Urinary bladder (tissue), 4 donors: ENCODE measurements around the gene SNPH. TPM values are rescaled to one million over a fixed set of nuclear protein-coding genes. Genes with fewer than 3 reads are reported as not detected.

ENCODE experiments used
- DNase-seq: peaks from one replicate; pipeline ENCODE4 v3.0.0-alpha.2; 2015; ENCODE audit errors: extremely low spot score
- H3K27ac ChIP-seq: one replicate; pipeline ENCODE4 v1.5.1; 2013; ENCODE audit warnings: low read depth, mild to moderate bottlenecking, moderate library complexity
- H3K36me3 ChIP-seq: one replicate; pipeline ENCODE4 v1.6.1; 2013; ENCODE audit warnings: mild to moderate bottlenecking, moderate library complexity; ENCODE audit not compliant: insufficient read depth
- H3K4me1 ChIP-seq: one replicate; pipeline ENCODE4 v1.6.1; 2013; ENCODE audit warnings: mild to moderate bottlenecking, moderate library complexity; ENCODE audit not compliant: insufficient read depth
- H3K4me3 ChIP-seq: one replicate; pipeline ENCODE4 v1.5.1; 2013; ENCODE audit warnings: low read depth, low read length
- WGBS: extraction: QIAGEN DNeasy Blood & Tissue Kit; methylation state at CpG from one replicate; pipeline ENCODE4 v1.1.7; 2013; 5-methylcytosine and 5-hydroxymethylcytosine counted together
- polyA plus RNA-seq: library from polyadenylated mRNA; stranded (reverse); fragments of 200-250 nt; gene quantifications from one replicate; pipeline ENCODE4 v1.2.3, GENCODE V29; 2013
- total RNA-seq: library from RNA; depleted of rRNA; stranded (reverse); fragments of >200 nt; gene quantifications from one replicate; pipeline ENCODE4 v1.2.3, GENCODE V29; 2014
- donor health status: healthy with polysubstance abuse.
- donor health status: healthy.

SNPH gene
- total and polyA plus RNA-seq, 2 donors: 3.5 to 7.3 TPM

DNA sequence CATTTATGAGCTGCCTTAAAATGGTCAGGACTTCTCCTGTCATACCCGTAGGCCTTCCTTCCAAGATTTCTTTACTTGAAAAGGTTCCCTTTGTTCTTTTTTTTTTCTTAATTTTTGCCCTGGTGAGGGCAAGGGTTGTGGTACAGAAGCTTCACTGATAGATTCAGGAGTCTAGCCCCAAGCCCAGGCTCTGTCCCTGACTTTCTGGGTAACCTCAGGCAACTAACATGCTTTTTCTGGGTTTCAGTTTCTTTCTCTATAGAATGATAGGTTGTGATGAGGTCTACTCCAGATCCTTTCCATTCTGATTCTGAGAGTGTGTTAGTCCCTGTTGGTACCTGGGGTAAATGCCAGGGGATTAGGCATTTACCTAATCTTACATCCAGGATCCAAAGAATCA is 21.2 kb downstream of the SNPH start:
- 70% methylated on average over 1 of the region's 1 CpG for WGBS

GRCh38 chr20:1287787-1288569 is 21.9 kb downstream of the SNPH start:
- no peak for DNase-seq
- WGBS: 86% methylated on average over 11 of the region's 11 CpGs
- no peak overlapping the region for H3K4me3 ChIP-seq
- no peaks in the 10 kb centered on the region for H3K36me3 ChIP-seq
- no peak overlapping the region for H3K27ac ChIP-seq
- H3K4me1 ChIP-seq: no peaks in the 10 kb centered on the region

More for the DNA sequence above, 21.2 kb downstream of the SNPH start:
- H3K4me3 ChIP-seq: no peak overlapping the region
- H3K27ac ChIP-seq: no peak overlapping the region
- no peak for DNase-seq
- no peaks in the 10 kb centered on the region for H3K4me1 ChIP-seq
- no peaks in the 10 kb centered on the region for H3K36me3 ChIP-seq

DNA sequence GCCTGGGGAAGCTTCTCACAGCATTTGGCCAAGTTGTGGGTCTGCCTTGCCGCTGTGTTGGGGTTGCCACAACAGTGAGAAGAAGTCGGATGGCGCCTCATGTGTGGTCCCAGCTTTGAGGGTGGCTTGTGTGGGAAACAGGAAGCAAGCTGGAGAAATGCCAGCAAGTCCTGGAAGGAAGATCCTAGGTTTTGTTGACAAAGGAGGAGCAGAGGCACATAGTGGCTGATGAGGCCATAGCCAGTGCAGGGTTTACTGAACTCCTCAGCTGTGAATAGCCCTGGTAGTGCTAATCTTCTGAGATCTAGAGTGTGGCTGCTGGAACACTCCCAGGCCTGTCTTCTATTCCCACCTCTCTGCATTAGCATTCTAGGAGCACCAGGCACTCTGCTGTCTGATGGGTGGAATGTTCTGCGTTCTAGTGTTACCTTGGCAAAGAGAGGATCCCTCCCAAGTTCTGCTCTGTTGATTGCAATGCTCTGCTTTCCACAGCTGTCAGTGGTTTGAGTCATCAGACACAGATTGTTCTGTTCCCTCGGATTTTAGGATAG is 25.2 kb downstream of the SNPH start:
- no peak for DNase-seq
- H3K36me3 ChIP-seq: no peaks in the 10 kb centered on the region
- 58% methylated on average over 5 of the region's 5 CpGs for WGBS
- H3K4me1 ChIP-seq: no peaks in the 10 kb centered on the region
- H3K27ac ChIP-seq: no peak overlapping the region
- no peak overlapping the region for H3K4me3 ChIP-seq

GRCh38 chr20:1292620-1293019 is 26.5 kb downstream of the SNPH start:
- H3K36me3 ChIP-seq: no peaks in the 10 kb centered on the region
- DNase-seq: no peak
- no peaks in the 10 kb centered on the region for H3K4me1 ChIP-seq
- H3K4me3 ChIP-seq: no peak overlapping the region
- 91% methylated on average over 1 of the region's 1 CpG for WGBS
- no peak overlapping the region for H3K27ac ChIP-seq

- 85% methylated on average over 6 of the region's 6 CpGs for WGBS
- Histone ChIP-seq H3K4me3 (no peak overlapping the region), H3K27ac (no peak overlapping the region), H3K4me1 (no peaks in the 10 kb centered on the region), H3K36me3 (no peaks in the 10 kb centered on the region)
- DNase-seq: no peak
Measured at GRCh38 chr20:1293641-1294379, 27.7 kb downstream of the SNPH start.

GRCh38 chr20:1294497-1294896 is 28.4 kb downstream of the SNPH start:
- Histone ChIP-seq H3K27ac (no peak overlapping the region), H3K4me3 (no peak overlapping the region), H3K36me3 (no peaks in the 10 kb centered on the region), H3K4me1 (no peaks in the 10 kb centered on the region)
- 88% methylated on average over 8 of the region's 8 CpGs for WGBS
- no peak for DNase-seq

DNA sequence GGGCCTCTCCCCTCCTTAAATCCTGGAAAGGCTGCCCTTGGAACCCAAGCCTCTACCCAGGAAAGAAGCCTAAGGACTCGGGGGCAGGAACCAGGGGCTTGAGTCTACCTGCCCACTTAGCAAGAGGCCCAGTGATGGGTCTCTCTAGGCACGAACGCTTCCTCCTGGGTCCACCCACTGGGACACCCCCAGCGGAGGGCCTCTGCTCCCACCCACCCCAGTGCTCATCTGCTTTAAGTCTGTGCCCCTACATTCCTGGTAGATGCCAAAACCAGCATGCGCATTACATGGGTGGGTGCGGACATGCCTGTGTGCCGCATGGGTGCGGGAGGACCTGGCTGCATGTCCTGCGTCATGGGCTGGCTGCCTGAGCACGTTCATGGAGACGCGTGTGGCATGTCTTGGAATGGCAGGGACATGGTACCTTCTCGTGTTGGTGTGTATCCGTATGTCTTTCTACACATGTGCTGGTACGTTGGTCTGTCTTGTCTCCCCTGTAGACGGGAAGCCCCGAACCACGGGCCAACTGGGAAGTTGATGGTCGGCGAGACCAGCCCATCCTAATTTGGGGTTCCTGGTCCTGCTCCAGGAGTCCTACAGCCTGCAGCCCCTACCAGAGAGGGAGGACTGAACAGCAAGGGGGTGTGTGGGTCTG is 29.3 kb downstream of the SNPH start:
- H3K4me1 ChIP-seq: no peaks in the 10 kb centered on the region
- H3K4me3 ChIP-seq: no peak overlapping the region
- WGBS: 93% methylated on average over 20 of the region's 20 CpGs
- no peaks in the 10 kb centered on the region for H3K36me3 ChIP-seq
- H3K27ac ChIP-seq: no peak overlapping the region
- no peak for DNase-seq

- Histone ChIP-seq H3K4me1 (no peaks in the 10 kb centered on the region), H3K36me3 (no peaks in the 10 kb centered on the region), H3K27ac (no peak overlapping the region), H3K4me3 (no peak overlapping the region)
- WGBS: 90% methylated on average over 20 of the region's 20 CpGs
- DNase-seq: no peak
Measured at GRCh38 chr20:1296117-1296610, 30.1 kb downstream of the SNPH start.

DNA sequence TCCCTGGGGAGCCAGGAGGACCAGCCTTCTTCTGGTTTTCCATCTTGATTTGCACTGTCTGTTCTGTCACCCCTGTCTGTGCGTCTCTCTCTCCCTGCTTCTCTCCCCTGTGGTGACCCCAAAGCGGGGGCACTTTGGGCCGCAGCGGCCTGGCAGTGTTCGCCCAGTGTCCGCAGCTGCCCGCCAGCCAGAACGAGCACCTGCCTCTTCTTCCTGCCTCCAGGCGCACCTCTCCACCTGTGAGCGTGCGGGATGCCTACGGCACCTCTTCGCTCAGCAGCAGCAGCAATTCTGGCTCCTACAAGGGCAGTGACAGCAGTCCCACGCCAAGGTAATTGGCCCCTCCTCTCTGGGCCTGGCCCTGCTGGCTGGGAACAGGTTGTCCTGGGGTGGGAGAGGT is 30.8 kb downstream of the SNPH start:
- Histone ChIP-seq H3K27ac (no peak overlapping the region), H3K4me3 (no peak overlapping the region), H3K36me3 (no peaks in the 10 kb centered on the region), H3K4me1 (no peaks in the 10 kb centered on the region)
- 90% methylated on average over 14 of the region's 14 CpGs for WGBS
- no peak for DNase-seq

- Histone ChIP-seq H3K27ac (no peak overlapping the region), H3K4me3 (no peak overlapping the region), H3K4me1 (no peaks in the 10 kb centered on the region), H3K36me3 (no peaks in the 10 kb centered on the region)
- 97% methylated on average over 2 of the region's 2 CpGs for WGBS
- DNase-seq: no peak
Measured at GRCh38 chr20:1297486-1297885, 31.4 kb downstream of the SNPH start.

- H3K4me3 ChIP-seq: no peak overlapping the region
- H3K4me1 ChIP-seq: no peaks in the 10 kb centered on the region
- DNase-seq: no peak
- WGBS: 82% methylated on average over 5 of the region's 5 CpGs
- no peaks in the 10 kb centered on the region for H3K36me3 ChIP-seq
- H3K27ac ChIP-seq: no peak overlapping the region
Measured at GRCh38 chr20:1298166-1298565, 32.1 kb downstream of the SNPH start.

DNA sequence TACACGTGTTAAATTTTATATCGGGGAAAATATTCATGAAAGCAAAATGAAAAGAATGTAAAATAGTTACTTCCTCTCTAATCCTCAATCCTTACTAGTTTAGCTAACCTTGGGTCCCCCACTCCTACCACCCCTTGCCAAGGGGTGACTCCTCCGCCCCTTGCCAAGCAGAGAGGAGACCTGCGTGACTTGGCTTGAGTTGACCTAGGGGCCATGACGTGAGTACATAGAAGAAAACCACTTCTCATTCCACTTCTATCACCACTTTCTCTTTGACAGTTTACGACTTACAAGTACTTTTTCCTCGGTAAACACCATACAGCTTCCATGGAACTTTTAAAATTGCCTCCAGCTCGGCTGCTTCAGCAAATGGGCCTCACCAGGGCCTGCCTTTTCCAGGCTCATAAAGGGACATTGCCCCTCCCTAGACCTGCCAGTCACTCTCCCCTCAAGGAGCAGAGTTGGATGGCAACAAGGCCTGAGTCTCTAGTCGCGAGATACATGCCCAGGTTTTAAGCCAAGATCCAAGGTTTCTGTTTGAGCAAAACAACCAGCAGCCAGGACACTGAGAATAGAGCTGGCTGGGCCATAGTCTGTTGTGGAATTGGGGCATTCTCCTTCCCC is 32.9 kb downstream of the SNPH start:
- Histone ChIP-seq H3K36me3 (no peaks in the 10 kb centered on the region), H3K4me1 (no peaks in the 10 kb centered on the region), H3K4me3 (no peak overlapping the region), H3K27ac (no peak overlapping the region)
- WGBS: 70% methylated on average over 10 of the region's 10 CpGs
- DNase-seq: no peak

DNA sequence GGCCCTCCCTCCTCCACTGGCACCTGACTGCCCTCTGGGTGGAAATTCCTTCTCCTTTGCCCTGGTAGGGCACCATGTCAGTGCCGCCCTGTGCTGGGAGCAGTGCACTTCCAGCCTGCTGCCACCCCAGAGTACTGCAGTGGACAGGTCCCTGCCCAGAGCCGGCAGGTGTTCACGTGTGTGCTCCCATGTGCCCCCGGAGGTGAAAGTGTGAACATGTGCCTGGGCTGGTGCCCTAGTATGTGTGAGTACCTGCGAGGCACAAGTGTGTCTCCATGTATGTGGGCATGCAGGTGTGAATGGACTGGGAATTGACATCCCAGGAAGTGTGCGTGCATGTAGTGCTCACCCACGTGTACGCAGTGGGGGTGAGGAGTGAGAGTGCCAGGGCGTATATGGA is 33.4 kb downstream of the SNPH start:
- Histone ChIP-seq H3K36me3 (no peaks in the 10 kb centered on the region), H3K4me1 (no peaks in the 10 kb centered on the region), H3K4me3 (no peak overlapping the region), H3K27ac (no peak overlapping the region)
- WGBS: 82% methylated on average over 9 of the region's 9 CpGs
- no peak for DNase-seq
